Kidney glomerular epithelial cell (primary cell): ENCODE data around the gene RPS14.
"Not testable (repeated sequence)": the region's sequence is repeated elsewhere in the genome, so short reads cannot be mapped to it uniquely, and the experiment has no call there.

Source experiments
- DNase-seq: peaks from one replicate; lab custom pipeline; 2025; lab: John Stamatoyannopoulos, UW

The RPS14 gene

GRCh38 chr5:150479416-150479815 is 29.9 kb upstream of the RPS14 start:
- no peak for DNase-seq

- DNase-seq = not testable (repeated sequence)
Observed at GRCh38 chr5:150476568-150476967, 27.0 kb upstream of the RPS14 start.

GRCh38 chr5:150473673-150474358 is 24.3 kb upstream of the RPS14 start:
- DNase-seq = peak; percentile 100

GRCh38 chr5:150469718-150470469 is 20.4 kb upstream of the RPS14 start:
- DNase-seq = peak; percentile 95

GRCh38 chr5:150468206-150468605 is 18.7 kb upstream of the RPS14 start:
- no peak for DNase-seq

- no peak for DNase-seq
Observed at GRCh38 chr5:150465927-150466326, 16.4 kb upstream of the RPS14 start.

GRCh38 chr5:150464554-150465012 is 15.0 kb upstream of the RPS14 start:
- no peak for DNase-seq

GRCh38 chr5:150461231-150461630 is 11.7 kb upstream of the RPS14 start:
- no peak for DNase-seq

GRCh38 chr5:150460781-150461180 is 11.2 kb upstream of the RPS14 start:
- DNase-seq = no peak

- DNase-seq = peak; percentile 54
Observed at GRCh38 chr5:150458802-150459557, 9.4 kb upstream of the RPS14 start.

- no peak for DNase-seq
Observed at GRCh38 chr5:150457562-150458240, 8.2 kb upstream of the RPS14 start.

- no peak for DNase-seq
Observed at GRCh38 chr5:150457121-150457520, 7.6 kb upstream of the RPS14 start.

GRCh38 chr5:150454492-150455229 is 5.1 kb upstream of the RPS14 start:
- DNase-seq = no peak

GRCh38 chr5:150454027-150454426 is 4.5 kb upstream of the RPS14 start:
- not testable (repeated sequence) for DNase-seq

GRCh38 chr5:150452914-150453313 is 3.4 kb upstream of the RPS14 start:
- DNase-seq = no peak

- DNase-seq = no peak
Observed at GRCh38 chr5:150451594-150451993, 2.1 kb upstream of the RPS14 start.

- DNase-seq = no peak
Observed at GRCh38 chr5:150448952-150449516, 505 bp downstream of the RPS14 start.

- DNase-seq = no peak
Observed at GRCh38 chr5:150448334-150448733, 1.2 kb downstream of the RPS14 start.

- DNase-seq = no peak
Observed at GRCh38 chr5:150447188-150447587, 2.4 kb downstream of the RPS14 start.

- no peak for DNase-seq
Observed at GRCh38 chr5:150446583-150446982, 3.0 kb downstream of the RPS14 start.

GRCh38 chr5:150446088-150446487 is 3.5 kb downstream of the RPS14 start:
- no peak for DNase-seq
